Mammary epithelial cell (primary cell): ENCODE measurements around the gene FAM114A1.

ENCODE experiments used
- EZH2 ChIP-seq: IDR thresholded peaks from 2 replicates; pipeline ENCODE4 v1.6.1; 2012; ENCODE audit warnings: low read length, inconsistent platforms, borderline replicate concordance
- TF ChIP-seq, protein P1 (sequence below), 2 donors: IDR thresholded peaks in 1 of 2; conservative IDR thresholded peaks in 1 of 2; 2 replicates each; pipeline ENCODE4 v1.5.1; 2011 to 2012; ENCODE audit warnings: inconsistent platforms in 2 of 2, low read length in 2 of 2, mild to moderate bottlenecking in 2 of 2, control low read depth in 1 of 2, low read depth in 1 of 2; ENCODE audit not compliant: insufficient read depth in 1 of 2; ENCODE audit errors: extremely low read depth in 1 of 2

DNA sequence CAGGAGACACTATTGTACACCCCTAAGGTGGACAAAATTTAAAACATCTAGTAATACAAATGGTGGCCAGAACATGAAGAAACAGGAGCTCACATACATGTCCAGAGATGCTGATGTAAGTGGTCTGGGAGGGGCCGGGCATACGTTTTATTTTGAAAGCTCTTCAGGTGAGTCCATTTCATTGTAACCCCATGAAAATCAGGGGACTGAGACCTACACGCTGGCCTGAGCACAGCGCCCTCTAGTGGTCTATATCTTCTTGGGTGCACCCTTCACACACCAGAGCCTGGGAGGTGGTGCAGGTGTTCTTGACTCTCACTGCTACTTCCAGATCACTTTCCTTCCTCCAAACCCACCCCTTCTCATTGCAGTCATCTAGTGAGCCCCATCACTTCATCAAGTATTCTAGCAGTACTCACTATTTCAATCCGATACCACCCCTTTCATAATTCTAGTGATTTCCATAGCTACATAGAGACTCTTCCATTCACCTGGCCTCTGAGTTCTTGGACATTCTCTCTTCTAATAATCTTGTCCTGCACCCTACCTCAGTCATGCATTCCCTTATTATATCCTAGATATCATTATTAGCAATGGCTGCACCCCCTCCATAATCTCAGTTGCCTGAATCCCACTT lies 6.7 kb upstream of the FAM114A1 start:
- TF ChIP-seq, protein P1, sequence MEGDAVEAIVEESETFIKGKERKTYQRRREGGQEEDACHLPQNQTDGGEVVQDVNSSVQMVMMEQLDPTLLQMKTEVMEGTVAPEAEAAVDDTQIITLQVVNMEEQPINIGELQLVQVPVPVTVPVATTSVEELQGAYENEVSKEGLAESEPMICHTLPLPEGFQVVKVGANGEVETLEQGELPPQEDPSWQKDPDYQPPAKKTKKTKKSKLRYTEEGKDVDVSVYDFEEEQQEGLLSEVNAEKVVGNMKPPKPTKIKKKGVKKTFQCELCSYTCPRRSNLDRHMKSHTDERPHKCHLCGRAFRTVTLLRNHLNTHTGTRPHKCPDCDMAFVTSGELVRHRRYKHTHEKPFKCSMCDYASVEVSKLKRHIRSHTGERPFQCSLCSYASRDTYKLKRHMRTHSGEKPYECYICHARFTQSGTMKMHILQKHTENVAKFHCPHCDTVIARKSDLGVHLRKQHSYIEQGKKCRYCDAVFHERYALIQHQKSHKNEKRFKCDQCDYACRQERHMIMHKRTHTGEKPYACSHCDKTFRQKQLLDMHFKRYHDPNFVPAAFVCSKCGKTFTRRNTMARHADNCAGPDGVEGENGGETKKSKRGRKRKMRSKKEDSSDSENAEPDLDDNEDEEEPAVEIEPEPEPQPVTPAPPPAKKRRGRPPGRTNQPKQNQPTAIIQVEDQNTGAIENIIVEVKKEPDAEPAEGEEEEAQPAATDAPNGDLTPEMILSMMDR (conservative IDR thresholded peaks at IDR 0.05 in 1 of 2, IDR thresholded peaks at IDR 0.05 in 1 of 2; ENCODE audit: extremely low read depth in 1 of 2, insufficient read depth in 1 of 2, low read depth in 1 of 2, low read length in 2 of 2): peak; percentile 86 to 87
- TF ChIP-seq EZH2: no peak
